ENCODE data around the gene PPP1R9A. TPM values are rescaled to one million over a fixed set of nuclear protein-coding genes. Genes with fewer than 3 reads are reported as not detected.

PPP1R9A gene
- total and polyA plus RNA-seq, 3 experiments from 2014 or later, result 0.02 TPM; not detected in 2

DNA sequence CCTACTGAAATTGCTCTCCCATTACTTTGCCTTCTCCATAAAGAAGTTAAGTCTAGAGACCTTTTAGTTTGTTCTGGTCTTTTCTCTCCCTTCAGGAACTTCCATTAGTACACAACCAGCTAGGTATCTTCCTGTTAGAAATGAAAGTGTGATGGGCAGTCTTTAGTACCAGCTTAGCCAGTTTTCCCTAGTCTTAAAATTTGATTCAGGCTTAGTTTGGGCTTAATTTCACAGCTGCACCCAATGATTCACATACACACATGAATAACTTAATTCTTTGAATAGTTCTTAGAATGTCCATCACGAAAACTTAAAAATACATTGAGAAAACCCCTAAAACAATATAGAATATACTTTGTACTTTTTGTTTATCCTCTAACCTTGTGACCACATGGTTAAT, 2.4 kb upstream of the PPP1R9A start:
- Histone ChIP-seq H3K27me3 (ENCODE audit: insufficient read depth, low read length, poor library complexity, severe bottlenecking) (no peaks in the 10 kb centered on the region), H3K4me1 (ENCODE audit: insufficient read depth, low read length) (no peaks in the 10 kb centered on the region), H3K27ac (ENCODE audit: low read depth, low read length) (no peak overlapping the region), H3K36me3 (ENCODE audit: insufficient read depth, low read length) (no peaks in the 10 kb centered on the region), H3K4me3 (ENCODE audit: low read length) (no peak overlapping the region), H3K9me3 (ENCODE audit: low read length) (no peaks in the 10 kb centered on the region)
- ChIA-PET POLR2A (no interaction called here), CTCF (no interaction called here)
- Mint-ChIP-seq H3K36me3 (no peaks in the 10 kb centered on the region), H3K4me1 (peaks cover 2 to 9% (median 4%) of the 10 kb centered on the region in 3 donors), H3K27me3 (peaks cover 28 to 33% of the 10 kb centered on the region in 2 donors), H3K4me3 (no peak overlapping the region), H3K27ac (no peak overlapping the region), H3K9me3 (no peaks in the 10 kb centered on the region)
- DNase-seq, result no peak

DNA sequence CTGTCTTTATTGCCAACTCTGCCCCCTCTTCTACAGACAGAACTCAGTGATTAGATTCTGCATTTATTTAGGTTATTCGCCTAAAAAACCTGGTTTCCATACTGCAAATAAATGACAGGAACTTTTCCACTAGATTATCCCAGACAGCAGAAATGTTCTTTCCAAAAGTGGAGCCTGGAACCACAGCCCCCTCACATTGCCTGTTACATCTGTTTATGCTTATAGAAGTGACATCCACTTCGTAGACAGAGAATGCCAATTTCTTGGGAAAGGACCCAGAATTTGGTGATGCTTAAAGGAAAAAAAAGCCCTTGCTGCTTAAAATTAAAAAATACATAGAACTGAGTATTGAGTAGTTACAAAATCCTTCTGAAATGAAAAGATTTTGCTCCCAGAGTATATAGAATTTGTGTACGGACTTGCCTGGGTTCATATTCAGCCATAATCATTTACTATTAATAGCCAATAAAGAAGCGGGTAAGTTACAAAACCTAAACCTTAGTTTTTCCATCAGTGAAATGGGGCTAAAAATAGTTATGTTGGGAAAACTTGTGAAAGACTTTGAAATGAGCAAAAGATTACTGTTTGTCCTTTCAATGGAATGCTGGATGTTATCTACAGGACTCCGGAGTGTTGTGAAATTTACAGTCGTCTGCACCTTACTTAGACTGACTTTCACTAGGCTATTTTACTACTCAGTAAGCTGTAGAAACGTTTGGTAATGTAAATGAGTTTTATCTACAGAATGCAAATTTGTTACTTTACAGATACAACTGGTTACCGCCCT, 1.1 kb upstream of the PPP1R9A start:
- H3K36me3 Mint-ChIP-seq, result no peaks in the 10 kb centered on the region
- Histone ChIP-seq H3K9me3 (ENCODE audit: low read length) (no peaks in the 10 kb centered on the region), H3K27ac (ENCODE audit: low read depth, low read length) (no peak overlapping the region), H3K27me3 (ENCODE audit: insufficient read depth, low read length, poor library complexity, severe bottlenecking) (no peaks in the 10 kb centered on the region), H3K4me1 (ENCODE audit: insufficient read depth, low read length) (no peaks in the 10 kb centered on the region), H3K4me3 (ENCODE audit: low read length) (no peak overlapping the region), H3K36me3 (ENCODE audit: insufficient read depth, low read length) (no peaks in the 10 kb centered on the region)
- DNase-seq, result no peak
- H3K27ac Mint-ChIP-seq, result no peak overlapping the region
- H3K27me3 Mint-ChIP-seq, result peaks cover 30 to 46% of the 10 kb centered on the region in 2 donors
- peaks cover 2 to 9% (median 4%) of the 10 kb centered on the region in 3 donors for H3K4me1 Mint-ChIP-seq
- H3K4me3 Mint-ChIP-seq, result no peak overlapping the region
- ChIA-PET CTCF (no interaction called here), POLR2A (no interaction called here)
- peaks cover 0 to 3% (median 0%) of the 10 kb centered on the region in 5 donors for H3K9me3 Mint-ChIP-seq

DNA sequence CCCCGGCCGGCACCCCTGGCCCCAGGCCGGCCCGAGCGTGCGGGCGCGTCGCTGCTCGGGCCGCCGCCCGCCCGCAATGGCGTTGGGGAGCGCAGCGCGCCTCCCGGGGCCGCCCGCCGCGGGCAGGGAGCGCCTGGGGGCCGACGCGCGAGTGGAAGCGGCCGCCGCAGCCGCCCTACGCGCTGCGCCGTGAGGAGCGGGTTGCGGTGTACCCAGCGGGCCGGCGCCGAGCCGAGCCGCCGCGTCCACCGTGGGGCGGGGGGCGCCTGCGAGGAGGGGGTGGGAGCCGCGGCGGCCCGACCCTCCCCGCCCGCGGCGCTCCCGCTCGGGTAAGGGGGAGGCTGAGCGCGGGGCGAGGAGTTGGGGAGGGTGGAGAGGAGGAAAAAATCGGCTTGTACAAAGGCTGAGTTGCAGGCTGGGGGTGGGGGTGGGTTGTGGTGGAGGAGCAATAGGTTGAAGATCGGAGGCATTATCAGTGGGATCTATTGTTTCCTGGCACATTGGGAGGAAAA, 473 bp downstream of the PPP1R9A start:
- H3K4me1 Mint-ChIP-seq, result peaks cover 2 to 9% (median 4%) of the 10 kb centered on the region in 3 donors
- Histone ChIP-seq H3K36me3 (ENCODE audit: insufficient read depth, low read length) (no peaks in the 10 kb centered on the region), H3K27me3 (ENCODE audit: insufficient read depth, low read length, poor library complexity, severe bottlenecking) (no peaks in the 10 kb centered on the region), H3K27ac (ENCODE audit: low read depth, low read length) (no peak overlapping the region), H3K4me1 (ENCODE audit: insufficient read depth, low read length) (no peaks in the 10 kb centered on the region), H3K9me3 (ENCODE audit: low read length) (no peaks in the 10 kb centered on the region), H3K4me3 (ENCODE audit: low read length) (no peak overlapping the region)
- peaks cover 0 to 3% (median 0%) of the 10 kb centered on the region in 5 donors for H3K9me3 Mint-ChIP-seq
- no peak overlapping the region for H3K4me3 Mint-ChIP-seq
- peaks cover 30 to 48% of the 10 kb centered on the region in 2 donors for H3K27me3 Mint-ChIP-seq
- ChIA-PET CTCF (no interaction called here), POLR2A (no interaction called here)
- H3K27ac Mint-ChIP-seq, result no peak overlapping the region
- H3K36me3 Mint-ChIP-seq, result no peaks in the 10 kb centered on the region
- no peak for DNase-seq

DNA sequence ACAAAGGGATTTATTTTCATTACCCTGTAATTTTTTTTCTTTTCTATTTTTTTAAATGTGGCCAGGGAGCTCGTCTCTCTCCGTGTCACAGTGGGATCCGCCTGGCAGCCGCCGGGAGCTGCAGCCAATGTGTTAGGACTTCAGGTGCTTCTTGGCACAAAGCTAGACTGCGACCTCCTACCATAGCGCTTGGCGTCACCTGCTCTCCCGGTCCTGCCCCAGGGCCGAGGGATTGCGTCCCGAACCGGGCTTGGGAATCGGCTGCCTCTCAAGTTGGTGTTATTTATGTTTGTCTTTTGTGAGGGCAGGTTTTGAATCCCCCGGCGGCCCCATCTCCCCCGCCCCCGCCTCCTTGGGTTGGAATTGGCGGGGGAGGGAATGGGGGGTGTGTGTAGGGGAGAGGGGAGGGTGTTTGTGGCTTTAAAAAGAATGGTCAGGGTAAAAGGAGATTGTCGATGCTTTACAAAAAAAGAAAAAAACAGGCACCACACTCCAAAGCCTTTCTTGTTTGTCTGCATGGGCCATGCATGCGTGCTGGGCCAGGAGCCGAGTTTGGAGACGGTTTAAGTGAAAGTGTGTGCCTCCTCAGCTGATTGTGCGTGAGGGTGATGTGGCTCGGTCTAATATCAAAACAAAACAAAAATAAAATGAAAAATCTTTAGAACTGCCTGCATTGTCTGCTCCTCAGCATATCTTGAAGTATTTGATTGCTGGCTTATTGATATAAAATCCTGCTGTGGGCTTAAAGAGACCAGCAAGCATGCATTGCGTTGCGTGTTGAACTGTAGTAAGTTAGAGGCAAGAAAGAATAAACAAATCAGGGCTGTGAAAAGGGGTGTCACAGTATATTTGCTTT, 1.2 kb downstream of the PPP1R9A start:
- Mint-ChIP-seq H3K9me3 (peaks cover 0 to 3% (median 0%) of the 10 kb centered on the region in 5 donors), H3K4me3 (peak overlapping the region in 1 of 7 donors; percentile 34), H3K27ac (no peak overlapping the region), H3K36me3 (no peaks in the 10 kb centered on the region), H3K27me3 (peaks cover 30 to 48% of the 10 kb centered on the region in 2 donors), H3K4me1 (peaks cover 2 to 9% (median 4%) of the 10 kb centered on the region in 3 donors)
- Histone ChIP-seq H3K4me1 (ENCODE audit: insufficient read depth, low read length) (no peaks in the 10 kb centered on the region), H3K36me3 (ENCODE audit: insufficient read depth, low read length) (no peaks in the 10 kb centered on the region), H3K4me3 (ENCODE audit: low read length) (no peak overlapping the region), H3K27me3 (ENCODE audit: insufficient read depth, low read length, poor library complexity, severe bottlenecking) (no peaks in the 10 kb centered on the region), H3K9me3 (ENCODE audit: low read length) (no peaks in the 10 kb centered on the region), H3K27ac (ENCODE audit: low read depth, low read length) (no peak overlapping the region)
- CTCF ChIA-PET, result no interaction called here
- no peak for DNase-seq
- POLR2A ChIA-PET, result no interaction called here

DNA sequence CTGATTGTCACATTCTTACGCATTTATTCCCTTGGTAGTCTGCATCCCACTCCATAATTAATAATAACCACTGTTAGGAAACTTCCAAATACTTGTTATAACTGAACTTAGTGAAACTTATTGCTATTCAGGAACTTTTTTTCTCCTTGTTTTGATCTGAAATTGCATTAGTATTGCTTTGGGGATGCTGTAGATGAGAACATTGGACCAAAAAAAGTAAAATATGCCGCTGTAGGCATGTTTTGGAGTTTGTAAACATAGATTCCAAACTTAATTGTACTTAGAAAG, 1.7 kb downstream of the PPP1R9A start:
- no peaks in the 10 kb centered on the region for H3K9me3 ChIP-seq (ENCODE audit: low read length)
- Mint-ChIP-seq H3K9me3 (peaks cover 0 to 3% (median 0%) of the 10 kb centered on the region in 5 donors), H3K4me3 (no peak overlapping the region), H3K27me3 (peaks cover 30 to 48% of the 10 kb centered on the region in 2 donors), H3K36me3 (no peaks in the 10 kb centered on the region), H3K4me1 (peaks cover 2 to 9% (median 4%) of the 10 kb centered on the region in 3 donors), H3K27ac (no peak overlapping the region)
- no peaks in the 10 kb centered on the region for H3K4me1 ChIP-seq (ENCODE audit: insufficient read depth, low read length)
- H3K4me3 ChIP-seq (ENCODE audit: low read length), result no peak overlapping the region
- no peak overlapping the region for H3K27ac ChIP-seq (ENCODE audit: low read depth, low read length)
- ChIA-PET POLR2A (no interaction called here), CTCF (no interaction called here)
- no peaks in the 10 kb centered on the region for H3K36me3 ChIP-seq (ENCODE audit: insufficient read depth, low read length)
- DNase-seq, result no peak
- H3K27me3 ChIP-seq (ENCODE audit: insufficient read depth, low read length, poor library complexity, severe bottlenecking), result no peaks in the 10 kb centered on the region

DNA sequence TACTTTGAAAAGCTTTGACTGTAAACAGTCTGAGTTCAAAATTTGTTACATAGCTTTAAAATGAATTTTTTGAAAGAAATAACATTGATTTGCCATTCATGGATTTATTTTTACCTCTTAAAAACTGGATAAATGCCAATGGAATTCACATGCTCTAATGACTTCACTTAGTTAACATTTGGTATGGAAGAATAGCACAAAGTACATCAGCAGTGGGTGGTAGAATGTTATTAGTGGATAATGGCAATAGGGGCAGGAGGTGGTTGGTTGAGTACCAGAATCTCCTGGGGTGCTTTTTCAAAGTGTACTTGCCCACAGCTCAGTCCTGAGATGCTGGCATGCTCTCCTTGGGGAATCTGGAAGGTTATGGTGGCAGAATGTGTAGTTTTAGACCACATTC, 4.7 kb downstream of the PPP1R9A start:
- H3K36me3 ChIP-seq (ENCODE audit: insufficient read depth, low read length), result no peaks in the 10 kb centered on the region
- ChIA-PET CTCF (no interaction called here), POLR2A (no interaction called here)
- H3K27me3 ChIP-seq (ENCODE audit: insufficient read depth, low read length, poor library complexity, severe bottlenecking), result no peaks in the 10 kb centered on the region
- Mint-ChIP-seq H3K36me3 (no peaks in the 10 kb centered on the region), H3K4me1 (peaks cover 2 to 9% (median 4%) of the 10 kb centered on the region in 3 donors), H3K27ac (peak overlapping the region in 1 of 8 donors; percentile 12), H3K9me3 (peaks cover 0 to 3% (median 0%) of the 10 kb centered on the region in 5 donors), H3K4me3 (no peak overlapping the region), H3K27me3 (peaks cover 22 to 35% of the 10 kb centered on the region in 2 donors)
- no peak overlapping the region for H3K27ac ChIP-seq (ENCODE audit: low read depth, low read length)
- H3K4me3 ChIP-seq (ENCODE audit: low read length), result no peak overlapping the region
- no peaks in the 10 kb centered on the region for H3K4me1 ChIP-seq (ENCODE audit: insufficient read depth, low read length)
- no peak for DNase-seq
- H3K9me3 ChIP-seq (ENCODE audit: low read length), result no peaks in the 10 kb centered on the region

DNA sequence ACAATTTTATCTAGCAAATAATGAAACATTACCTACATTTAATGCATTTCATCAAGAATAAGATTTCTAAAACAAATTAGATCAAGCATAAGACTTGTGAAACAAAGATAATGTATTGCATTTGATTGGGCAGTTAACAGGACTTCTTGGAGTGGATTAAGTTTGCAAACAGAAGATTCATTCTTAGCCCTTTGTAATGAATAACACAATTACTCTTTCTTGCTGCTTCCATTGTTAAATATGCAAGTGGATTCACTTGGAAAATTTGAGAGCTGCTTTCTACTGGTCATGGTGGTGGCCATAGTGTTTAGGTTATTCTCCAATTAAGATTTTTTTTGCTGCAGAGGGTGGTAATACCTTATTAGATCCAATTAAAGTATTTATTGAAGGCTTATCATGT, 6.0 kb downstream of the PPP1R9A start:
- no peak overlapping the region for H3K27ac Mint-ChIP-seq
- peaks cover 0 to 3% (median 0%) of the 10 kb centered on the region in 5 donors for H3K9me3 Mint-ChIP-seq
- H3K27ac ChIP-seq (ENCODE audit: low read depth, low read length), result no peak overlapping the region
- H3K27me3 ChIP-seq (ENCODE audit: insufficient read depth, low read length, poor library complexity, severe bottlenecking), result no peaks in the 10 kb centered on the region
- H3K36me3 Mint-ChIP-seq, result no peaks in the 10 kb centered on the region
- no peaks in the 10 kb centered on the region for H3K9me3 ChIP-seq (ENCODE audit: low read length)
- no peaks in the 10 kb centered on the region for H3K36me3 ChIP-seq (ENCODE audit: insufficient read depth, low read length)
- ChIA-PET POLR2A (no interaction called here), CTCF (no interaction called here)
- peaks cover 2 to 7% (median 4%) of the 10 kb centered on the region in 3 donors for H3K4me1 Mint-ChIP-seq
- no peak for DNase-seq
- no peaks in the 10 kb centered on the region for H3K4me1 ChIP-seq (ENCODE audit: insufficient read depth, low read length)
- H3K27me3 Mint-ChIP-seq, result peaks cover 17 to 31% of the 10 kb centered on the region in 2 donors
- no peak overlapping the region for H3K4me3 ChIP-seq (ENCODE audit: low read length)
- no peak overlapping the region for H3K4me3 Mint-ChIP-seq

DNA sequence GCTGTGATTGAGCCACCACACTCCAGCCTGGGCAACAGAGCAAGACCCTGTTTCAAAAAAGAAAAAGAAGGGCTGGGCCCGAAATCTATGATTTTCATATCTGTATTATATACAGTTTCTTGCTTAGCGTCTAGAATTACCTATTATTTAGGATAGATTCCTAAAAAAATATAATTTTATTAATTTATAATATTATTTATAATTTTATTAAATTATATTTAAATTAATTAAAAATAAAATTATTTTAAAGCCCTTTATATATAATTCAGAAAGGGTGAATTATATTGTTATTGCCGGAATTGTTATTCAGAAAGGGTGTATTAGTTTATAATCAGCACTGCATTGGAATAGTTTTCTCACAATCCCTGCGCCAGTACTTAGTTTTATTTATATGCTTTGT, 14.5 kb downstream of the PPP1R9A start:
- no peaks in the 10 kb centered on the region for H3K36me3 ChIP-seq (ENCODE audit: insufficient read depth, low read length)
- no peaks in the 10 kb centered on the region for H3K9me3 ChIP-seq (ENCODE audit: low read length)
- H3K27ac ChIP-seq (ENCODE audit: low read depth, low read length), result no peak overlapping the region
- no peak overlapping the region for H3K4me3 ChIP-seq (ENCODE audit: low read length)
- CTCF ChIA-PET, result no interaction called here
- peaks cover 0 to 6% (median 0%) of the 10 kb centered on the region in 5 donors for H3K9me3 Mint-ChIP-seq
- no peaks in the 10 kb centered on the region for H3K36me3 Mint-ChIP-seq
- no peaks in the 10 kb centered on the region for H3K4me1 Mint-ChIP-seq
- H3K27me3 Mint-ChIP-seq, result no peaks in the 10 kb centered on the region
- no peaks in the 10 kb centered on the region for H3K27me3 ChIP-seq (ENCODE audit: insufficient read depth, low read length, poor library complexity, severe bottlenecking)
- POLR2A ChIA-PET, result no interaction called here
- H3K4me1 ChIP-seq (ENCODE audit: insufficient read depth, low read length), result no peaks in the 10 kb centered on the region
- no peak overlapping the region for H3K4me3 Mint-ChIP-seq
- DNase-seq, result no peak
- H3K27ac Mint-ChIP-seq, result no peak overlapping the region
